Measurements from ENCODE around the gene INO80C.

Gene INO80C

GRCh38 chr18:35508030-35508429 lies 10.3 kb upstream of the INO80C start:
- no peak overlapping the region for H3K4me3 ChIP-seq (ENCODE audit: low read length)
- no peak for DNase-seq (ENCODE audit: low read depth)
- no peak for TF ChIP-seq CTCF (IDR thresholded peaks at IDR 0.05; ENCODE audit: insufficient read depth, low read depth, low read length, missing control alignments)

GRCh38 chr18:35507623-35508022 lies 9.9 kb upstream of the INO80C start:
- TF ChIP-seq CTCF (IDR thresholded peaks at IDR 0.05; ENCODE audit: insufficient read depth, low read depth, low read length, missing control alignments), result no peak
- H3K4me3 ChIP-seq (ENCODE audit: low read length), result no peak overlapping the region
- no peak for DNase-seq (ENCODE audit: low read depth)

- no peak overlapping the region for H3K4me3 ChIP-seq (ENCODE audit: low read length)
- TF ChIP-seq CTCF (IDR thresholded peaks at IDR 0.05; ENCODE audit: insufficient read depth, low read depth, low read length, missing control alignments), result no peak
- DNase-seq (ENCODE audit: low read depth), result no peak
These were observed 9.4 kb upstream of the INO80C start for GRCh38 chr18:35507192-35507591.

- H3K4me3 ChIP-seq (ENCODE audit: low read length), result no peak overlapping the region
- TF ChIP-seq CTCF (IDR thresholded peaks at IDR 0.05; ENCODE audit: insufficient read depth, low read depth, low read length, missing control alignments), result no peak
- DNase-seq (ENCODE audit: low read depth), result no peak
These were observed 8.4 kb upstream of the INO80C start for GRCh38 chr18:35506024-35506712.

- TF ChIP-seq CTCF (IDR thresholded peaks at IDR 0.05; ENCODE audit: insufficient read depth, low read depth, low read length, missing control alignments), result no peak
- no peak overlapping the region for H3K4me3 ChIP-seq (ENCODE audit: low read length)
- no peak for DNase-seq (ENCODE audit: low read depth)
These were observed 7.2 kb upstream of the INO80C start for GRCh38 chr18:35504996-35505395.

- DNase-seq (ENCODE audit: low read depth), result peak; percentile 92
- TF ChIP-seq CTCF (IDR thresholded peaks at IDR 0.05; ENCODE audit: insufficient read depth, low read depth, low read length, missing control alignments), result no peak
- H3K4me3 ChIP-seq (ENCODE audit: low read length), result no peak overlapping the region
These were observed 4.3 kb upstream of the INO80C start for GRCh38 chr18:35502052-35502451.

GRCh38 chr18:35501369-35501768 lies 3.6 kb upstream of the INO80C start:
- DNase-seq (ENCODE audit: low read depth), result no peak
- H3K4me3 ChIP-seq (ENCODE audit: low read length), result no peak overlapping the region
- TF ChIP-seq CTCF (IDR thresholded peaks at IDR 0.05; ENCODE audit: insufficient read depth, low read depth, low read length, missing control alignments), result no peak

Measured in epithelial cell of esophagus (primary cell).